SK-N-MC (cell line): ENCODE measurements around the gene TPP2.

ENCODE experiments used
- DNase-seq: peaks from one replicate; pipeline ENCODE4 v3.0.0-alpha.2; 2011; ENCODE audit warnings: low read depth, low spot score
- H3K27ac ChIP-seq: fragments of 200-600 bp; sonication (generic); 2 replicates; pipeline ENCODE4 v1.5.1; 2016; ENCODE audit warnings: mixed run types
- H3K36me3 ChIP-seq: fragments of 200-600 bp; sonication (generic); 2 replicates; pipeline ENCODE4 v1.6.1; 2017; ENCODE audit warnings: antibody characterized with exemption, low read length, mixed read lengths; ENCODE audit not compliant: insufficient read depth
- H3K4me3 ChIP-seq: fragments of 200-600 bp; sonication (generic); 2 replicates; pipeline ENCODE4 v1.5.1; 2016
- H3K9ac ChIP-seq: fragments of 200-600 bp; sonication (generic); 2 replicates; pipeline ENCODE4 v1.8.0; 2017; ENCODE audit warnings: mixed run types, mixed read lengths; ENCODE audit not compliant: insufficient read length
- H3K9me3 ChIP-seq: fragments of 200-600 bp; sonication (generic); 2 replicates; pipeline ENCODE4 v1.6.1; 2017; ENCODE audit warnings: low read depth, mild to moderate bottlenecking, antibody characterized with exemption, low read length, moderate library complexity, mixed read lengths
- EZH2 ChIP-seq: fragments of 200-600 bp; sonication (generic); IDR thresholded peaks from one replicate; pipeline ENCODE4 v1.6.1; 2017; ENCODE audit warnings: antibody characterized with exemption
- FOXP2 ChIP-seq: optimal IDR thresholded peaks from 2 replicates; pipeline ENCODE3; 2011; ENCODE audit warnings: mild to moderate bottlenecking, moderate library complexity; ENCODE audit not compliant: insufficient read depth; ENCODE audit errors: extremely low read length, control extremely low read depth
- POLR2AphosphoS5 ChIP-seq: IDR thresholded peaks from 2 replicates; pipeline ENCODE4 v1.6.1; 2012; ENCODE audit warnings: mild to moderate bottlenecking, low read depth, low read length, borderline replicate concordance

The TPP2 gene

DNA sequence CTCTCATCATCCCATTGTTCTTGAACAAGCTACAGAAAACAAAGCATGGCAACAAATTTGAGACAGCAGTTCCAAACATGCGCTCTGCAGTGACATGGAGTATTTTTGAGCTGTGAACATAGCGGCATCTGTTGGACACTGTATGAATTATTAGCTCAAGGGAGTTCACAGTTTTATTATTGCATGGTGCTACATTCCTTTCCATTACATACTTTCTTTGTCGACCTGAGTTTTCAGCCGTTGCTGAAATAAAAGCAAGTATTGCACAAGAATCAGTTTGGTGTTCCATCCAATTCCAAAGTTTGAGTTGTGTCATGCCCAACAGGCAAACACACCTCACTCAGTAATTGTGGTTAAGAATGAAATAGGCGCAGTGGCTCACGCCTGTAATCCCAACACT is 128.1 kb downstream of the TPP2 start:
- DNase-seq: no peak
- H3K9ac ChIP-seq: no peak overlapping the region

DNA sequence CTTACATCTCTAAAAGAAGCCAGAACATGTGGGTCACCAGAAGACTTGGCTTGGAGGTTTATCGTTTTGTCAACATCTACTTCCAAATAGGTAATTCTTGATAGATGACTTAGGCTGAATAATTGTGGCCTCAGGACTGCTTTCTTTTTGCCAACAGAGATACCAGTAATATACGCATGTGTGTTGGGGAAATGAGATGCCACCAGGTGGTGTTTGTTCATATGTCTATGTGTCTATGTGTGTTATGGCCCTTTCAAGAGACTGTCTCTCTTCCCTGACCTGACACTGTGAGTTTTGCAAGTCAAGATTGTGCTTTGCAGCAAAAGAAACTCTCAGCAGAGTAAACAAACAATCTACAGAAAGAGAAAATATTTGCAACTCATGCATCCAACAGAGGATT is 129.6 kb downstream of the TPP2 start:
- DNase-seq: no peak
- H3K4me3 ChIP-seq: no peak overlapping the region
- no peaks in the 10 kb centered on the region for H3K9me3 ChIP-seq
- TF ChIP-seq EZH2 (no peak), POLR2AphosphoS5 (no peak), FOXP2 (no peak)
- no peak overlapping the region for H3K27ac ChIP-seq
- no peaks in the 10 kb centered on the region for H3K36me3 ChIP-seq
- H3K9ac ChIP-seq: no peak overlapping the region

More for the DNA sequence above, 128.1 kb downstream of the TPP2 start:
- no peaks in the 10 kb centered on the region for H3K36me3 ChIP-seq
- TF ChIP-seq EZH2: no peak
- TF ChIP-seq POLR2AphosphoS5: no peak
- TF ChIP-seq FOXP2: no peak
- H3K9me3 ChIP-seq: no peaks in the 10 kb centered on the region
- no peak overlapping the region for H3K27ac ChIP-seq
- no peak overlapping the region for H3K4me3 ChIP-seq
